Activated CD4-positive, alpha-beta T cell treated with anti-CD3 and anti-CD28 coated beads for 36 hours (primary cell): ENCODE measurements around the gene LPCAT3. TPM values are rescaled to one million over a fixed set of nuclear protein-coding genes. Genes with fewer than 3 reads are reported as not detected.

Experiments used
- ATAC-seq: fragments of 200-7000 bp; cut with Tn5 transposase; one replicate; pipeline ENCODE4 v1.10.0; 2021; ENCODE audit warnings: mild to moderate bottlenecking, moderate library complexity
- CTCF ChIA-PET: fragments of 350-600 bp; sonication (Branson Sonifier 250); formaldehyde crosslinking; loops from one replicate; lab custom pipeline; 2021; ENCODE audit warnings: antibody characterized with exemption; lab: Charles Lee
- POLR2A ChIA-PET: fragments of 350-600 bp; sonication (Branson Sonifier 250); formaldehyde crosslinking; loops from one replicate; lab custom pipeline; 2021; ENCODE audit warnings: antibody characterized with exemption, inconsistent platforms; lab: Charles Lee
- DNase-seq: peaks from one replicate; pipeline ENCODE4 v3.0.0-alpha.2; 2020
- H3K27ac Mint-ChIP-seq: one replicate; pipeline ENCODE4 v1.8.0; 2021; ENCODE audit warnings: mixed read lengths
- H3K27me3 Mint-ChIP-seq: one replicate; pipeline ENCODE4 v1.8.0; 2021; ENCODE audit warnings: mixed read lengths
- H3K36me3 Mint-ChIP-seq: one replicate; pipeline ENCODE4 v1.8.0; 2021; ENCODE audit warnings: low read depth, mixed read lengths
- H3K4me1 Mint-ChIP-seq: one replicate; pipeline ENCODE4 v1.8.0; 2021; ENCODE audit warnings: mixed read lengths
- H3K4me3 Mint-ChIP-seq: one replicate; pipeline ENCODE4 v1.8.0; 2021; ENCODE audit warnings: mild to moderate bottlenecking, moderate library complexity, mixed read lengths
- H3K9me3 Mint-ChIP-seq: one replicate; pipeline ENCODE4 v1.8.0; 2021; ENCODE audit warnings: low read depth, mixed read lengths
- intact Hi-C, 2 experiments: fragments of 100-400 bp; cut with DNase I in 1 of 2; cut with micrococcal nuclease in 1 of 2; formaldehyde crosslinking; loops; one replicate each; pipeline versions ENCODE4 v1.14.2 to v1.15.1; 2022 to 2024; cut with DNase I, micrococcal nuclease
- total RNA-seq, 2 experiments: library from RNA; stranded (reverse); gene quantifications; one replicate each; pipeline ENCODE4 v1.2.3, GENCODE V29; 2021

LPCAT3 gene
- total RNA-seq, 2 experiments from 2014 or later = 20.8 to 28.0 TPM

GRCh38 chr12:6946033-6946919 lies 72.0 kb downstream of the LPCAT3 start:
- ATAC-seq = peak; percentile 28
- H3K4me1 Mint-ChIP-seq = peaks cover 71% of the 10 kb centered on the region
- peaks cover 16% of the 10 kb centered on the region for H3K36me3 Mint-ChIP-seq
- peak; percentile 84 for DNase-seq
- peak overlapping the region; percentile 81 for H3K4me3 Mint-ChIP-seq
- intact Hi-C loops = no loop called here
- H3K27me3 Mint-ChIP-seq = no peaks in the 10 kb centered on the region
- POLR2A ChIA-PET = interaction anchor here (0.8 to 5.3 kb wide), 5 partner anchors 10 to 94 kb away, joined by 3 to 142 read pairs (median 5); partner anchors contain the start of gene ATN1
- no peaks in the 10 kb centered on the region for H3K9me3 Mint-ChIP-seq
- H3K27ac Mint-ChIP-seq = peak overlapping the region; percentile 97
- CTCF ChIA-PET = interaction anchor here (0.6 to 11.3 kb wide), 15 partner anchors 9 to 184 kb away, joined by 3 to 237 read pairs (median 5); partner anchors contain the start of genes C1R, C1RL, C1S and CLSTN3

DNA sequence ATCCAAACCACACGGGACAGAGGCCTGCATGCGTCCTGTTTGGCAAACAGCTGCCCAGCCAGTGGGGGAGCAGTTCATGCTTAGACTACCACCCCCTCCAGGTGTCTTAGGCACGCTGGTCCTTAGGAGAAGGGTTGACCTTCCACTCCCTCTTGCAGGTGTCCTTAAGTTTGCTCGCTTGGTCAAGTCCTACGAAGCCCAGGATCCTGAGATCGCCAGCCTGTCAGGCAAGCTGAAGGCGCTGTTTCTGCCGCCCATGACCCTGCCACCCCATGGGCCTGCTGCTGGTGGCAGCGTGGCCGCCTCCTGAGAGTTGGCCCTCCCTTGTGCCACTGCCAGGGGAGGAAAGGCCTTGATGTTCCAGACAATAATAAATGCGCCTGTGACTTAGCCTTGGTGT lies 72.7 kb downstream of the LPCAT3 start:
- H3K27me3 Mint-ChIP-seq = no peaks in the 10 kb centered on the region
- ChIA-PET CTCF (interaction anchor here (1.0 to 11.3 kb wide), 14 partner anchors 8 to 170 kb away, joined by 3 to 237 read pairs (median 5); partner anchors contain the start of genes C1R, C1RL and CD4), POLR2A (interaction anchor here (1.2 to 5.3 kb wide), 8 partner anchors 9 to 411 kb away, joined by 4 to 142 read pairs (median 22); partner anchors contain the start of genes ATN1, C1RL, CDCA3 and GAPDH)
- peak overlapping the region; percentile 97 for H3K27ac Mint-ChIP-seq
- intact Hi-C loops = loop anchor here in 1 of 2 experiments (2.0 kb wide), 2 partner anchors 21 to 163 kb away; partner anchors contain the start of gene C1RL
- DNase-seq (peak; percentile 38), ATAC-seq (no peak)
- H3K36me3 Mint-ChIP-seq = peaks cover 18% of the 10 kb centered on the region
- H3K4me3 Mint-ChIP-seq = peak overlapping the region; percentile 81
- H3K9me3 Mint-ChIP-seq = no peaks in the 10 kb centered on the region
- peaks cover 67% of the 10 kb centered on the region for H3K4me1 Mint-ChIP-seq

DNA sequence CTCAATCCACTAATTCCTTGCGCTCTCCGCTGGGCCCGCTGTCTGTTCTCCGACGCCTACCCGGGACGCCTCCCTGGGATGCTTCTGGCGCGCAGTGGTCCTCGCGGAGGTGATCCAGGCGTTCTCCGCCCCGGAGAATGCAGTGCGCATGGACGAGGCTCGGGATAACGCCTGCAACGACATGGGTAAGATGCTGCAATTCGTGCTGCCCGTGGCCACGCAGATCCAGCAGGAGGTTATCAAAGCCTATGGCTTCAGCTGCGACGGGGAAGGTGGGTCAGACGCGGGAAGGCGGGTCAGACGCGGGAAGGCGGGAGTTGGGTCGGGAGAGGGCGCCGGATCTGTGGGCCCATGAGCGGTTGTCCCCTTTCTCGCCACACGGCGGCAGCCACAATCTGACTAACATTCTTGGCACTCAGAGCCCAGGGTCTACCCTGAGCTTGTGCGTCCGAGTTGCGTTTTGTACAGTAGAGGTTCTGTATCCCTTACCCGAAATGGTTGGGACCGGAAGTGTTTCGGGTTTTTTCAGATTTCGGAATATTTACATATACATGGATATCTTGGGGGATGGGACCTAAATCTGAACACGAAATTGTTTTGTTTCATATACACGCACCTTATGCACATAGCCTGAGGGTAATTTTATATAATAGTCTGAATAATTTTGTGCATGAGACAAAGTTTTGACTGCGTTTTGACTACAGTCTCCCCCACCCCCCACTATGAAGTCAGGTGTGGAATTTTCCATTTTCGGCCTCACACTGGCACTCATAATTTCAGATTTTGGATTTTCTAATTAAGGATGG lies 73.7 kb downstream of the LPCAT3 start:
- no peaks in the 10 kb centered on the region for H3K9me3 Mint-ChIP-seq
- ATAC-seq (peak; percentile 54), DNase-seq (peak; percentile 94)
- POLR2A ChIA-PET = interaction anchor here (0.7 to 5.3 kb wide), 33 partner anchors 8 to 410 kb away, joined by 3 to 142 read pairs (median 6); partner anchors contain the start of genes ATN1, C1RL, CDCA3 and COPS7A
- peaks cover 59% of the 10 kb centered on the region for H3K4me1 Mint-ChIP-seq
- H3K4me3 Mint-ChIP-seq = peak overlapping the region; percentile 81
- intact Hi-C loops = loop anchor here (1.0 to 5.0 kb wide), 12 partner anchors 17 to 337 kb away; partner anchors contain the start of genes C1R (in 2 of the 2), C1RL (in 2 of the 2), EMG1 (in 2 of the 2) and PHB2 (in 2 of the 2)
- H3K36me3 Mint-ChIP-seq = peaks cover 19% of the 10 kb centered on the region
- H3K27ac Mint-ChIP-seq = peak overlapping the region; percentile 97
- H3K27me3 Mint-ChIP-seq = no peaks in the 10 kb centered on the region
- CTCF ChIA-PET = interaction anchor here (0.6 to 11.3 kb wide), 20 partner anchors 9 to 890 kb away, joined by 3 to 237 read pairs (median 4); partner anchors contain the start of genes C1RL, CD4, LPCAT3 and SPSB2

- CTCF ChIA-PET = interaction anchor here (0.6 to 11.3 kb wide), 13 partner anchors 12 to 891 kb away, joined by 3 to 237 read pairs (median 6); partner anchors contain the start of genes C1RL, LPCAT3 and SPSB2
Measured at GRCh38 chr12:6943722-6944380, 74.4 kb downstream of the LPCAT3 start, which contains the start of the genes C12orf57 and RNU7-1. C12orf57 (plus strand) TSS chr12:6944022; CDS start chr12:6944122, 100 bp downstream. RNU7-1 (plus strand) TSS chr12:6943816.

GRCh38 chr12:6943389-6943721 lies 74.9 kb downstream of the LPCAT3 start:
- CTCF ChIA-PET = interaction anchor here (0.8 to 11.3 kb wide), 9 partner anchors 18 to 379 kb away, joined by 3 to 237 read pairs (median 9); partner anchors contain the start of genes C1RL, LPCAT3 and SPSB2
- peaks cover 23% of the 10 kb centered on the region for H3K36me3 Mint-ChIP-seq
- ATAC-seq (peak; percentile 57), DNase-seq (peak; percentile 88)
- intact Hi-C loops = loop anchor here (1.0 to 5.0 kb wide), 2 partner anchors 75 to 336 kb away; partner anchors contain the start of genes CHD4 (in 1 of the 2) and LPCAT3 (in 1 of the 2)
- peak overlapping the region; percentile 81 for H3K4me3 Mint-ChIP-seq
- H3K27me3 Mint-ChIP-seq = no peaks in the 10 kb centered on the region
- POLR2A ChIA-PET = interaction anchor here (0.6 to 5.3 kb wide), 37 partner anchors 9 to 875 kb away, joined by 3 to 142 read pairs (median 5); partner anchors contain the start of genes ATN1, C1RL, CDCA3 and COPS7A
- peaks cover 50% of the 10 kb centered on the region for H3K4me1 Mint-ChIP-seq
- H3K9me3 Mint-ChIP-seq = no peaks in the 10 kb centered on the region
- H3K27ac Mint-ChIP-seq = peak overlapping the region; percentile 97

More at GRCh38 chr12:6943722-6944380, 74.4 kb downstream of the LPCAT3 start, which contains the start of the genes C12orf57 and RNU7-1:
- peaks cover 23% of the 10 kb centered on the region for H3K36me3 Mint-ChIP-seq
- peak within 1 kb of the TSS; percentile 97 for H3K27ac Mint-ChIP-seq
- DNase-seq = peak; percentile 90
- peak within 1 kb of the TSS; percentile 81 for H3K4me3 Mint-ChIP-seq
- H3K4me1 Mint-ChIP-seq = peaks cover 55% of the 10 kb centered on the region
- peak; percentile 64 for ATAC-seq
- intact Hi-C loops = loop anchor here (1.0 to 5.0 kb wide), 12 partner anchors 17 to 337 kb away; partner anchors contain the start of genes C1R (in 2 of the 2), C1RL (in 2 of the 2), EMG1 (in 2 of the 2) and LPCAT3 (in 2 of the 2)
- H3K27me3 Mint-ChIP-seq = no peaks in the 10 kb centered on the region
- H3K9me3 Mint-ChIP-seq = no peaks in the 10 kb centered on the region
- POLR2A ChIA-PET = interaction anchor here (0.6 to 5.3 kb wide), 40 partner anchors 9 to 874 kb away, joined by 3 to 142 read pairs (median 5); partner anchors contain the start of genes ATN1, C1RL, CDCA3 and COPS7A

GRCh38 chr12:6942331-6942665 lies 76.0 kb downstream of the LPCAT3 start:
- ChIA-PET CTCF (interaction anchor here (0.9 to 11.3 kb wide), 3 partner anchors 10 to 20 kb away, joined by 4 to 237 read pairs (median 18); no protein-coding TSS in a partner anchor), POLR2A (interaction anchor here (3.3 kb wide), 1 partner anchor 166 kb away, joined by 34 read pairs; the partner anchor contains the start of gene C1RL)
- intact Hi-C loops = loop anchor here in 1 of 2 experiments (5.0 kb wide), 1 partner anchor 335 kb away; the partner anchor contains the start of gene CHD4
- H3K4me1 Mint-ChIP-seq = peaks cover 42% of the 10 kb centered on the region
- H3K36me3 Mint-ChIP-seq = peaks cover 23% of the 10 kb centered on the region
- peak overlapping the region; percentile 97 for H3K27ac Mint-ChIP-seq
- H3K27me3 Mint-ChIP-seq = no peaks in the 10 kb centered on the region
- DNase-seq = no peak
- ATAC-seq = no peak
- no peak overlapping the region for H3K4me3 Mint-ChIP-seq
- H3K9me3 Mint-ChIP-seq = no peaks in the 10 kb centered on the region

- ChIA-PET CTCF (no interaction called here), POLR2A (no interaction called here)
- Mint-ChIP-seq H3K4me1 (peaks cover 38% of the 10 kb centered on the region), H3K4me3 (no peak overlapping the region), H3K27ac (no peak overlapping the region), H3K9me3 (no peaks in the 10 kb centered on the region), H3K27me3 (no peaks in the 10 kb centered on the region), H3K36me3 (peaks cover 22% of the 10 kb centered on the region)
- DNase-seq (no peak), ATAC-seq (no peak)
- intact Hi-C loops = loop anchor here in 1 of 2 experiments (5.0 kb wide), 1 partner anchor 334 kb away; the partner anchor contains the start of gene CHD4
Measured at GRCh38 chr12:6941782-6942181, 76.5 kb downstream of the LPCAT3 start.

- DNase-seq = no peak
- H3K27ac Mint-ChIP-seq = no peak overlapping the region
- no peaks in the 10 kb centered on the region for H3K27me3 Mint-ChIP-seq
- H3K36me3 Mint-ChIP-seq = peaks cover 25% of the 10 kb centered on the region
- H3K4me1 Mint-ChIP-seq = peaks cover 40% of the 10 kb centered on the region
- H3K4me3 Mint-ChIP-seq = no peak overlapping the region
- intact Hi-C loops = loop anchor here in 1 of 2 experiments (5.0 kb wide), 1 partner anchor 334 kb away; the partner anchor contains the start of gene CHD4
- ChIA-PET CTCF (interaction anchor here (0.5 to 2.2 kb wide), 2 partner anchors 20 to 24 kb away, joined by 3 to 4 read pairs; no protein-coding TSS in a partner anchor), POLR2A (no interaction called here)
- no peak for ATAC-seq
- H3K9me3 Mint-ChIP-seq = no peaks in the 10 kb centered on the region
Measured at GRCh38 chr12:6941267-6941666, 77.0 kb downstream of the LPCAT3 start.

- peak overlapping the region; percentile 79 for H3K27ac Mint-ChIP-seq
- no peak for DNase-seq
- peaks cover 31% of the 10 kb centered on the region for H3K36me3 Mint-ChIP-seq
- ChIA-PET POLR2A (interaction anchor here (0.7 to 1.3 kb wide), 2 partner anchors 14 to 66 kb away, joined by 3 to 4 read pairs; partner anchors contain the start of gene SPSB2), CTCF (interaction anchor here (0.7 to 5.1 kb wide), 5 partner anchors 10 to 230 kb away, joined by 3 to 59 read pairs (median 5); partner anchors contain the start of gene ATN1)
- no peaks in the 10 kb centered on the region for H3K27me3 Mint-ChIP-seq
- intact Hi-C loops = loop anchor here in 1 of 2 experiments (5.0 kb wide), 2 partner anchors 67 to 87 kb away; partner anchors contain the start of genes CDCA3, SPSB2 and USP5
- H3K4me1 Mint-ChIP-seq = peaks cover 48% of the 10 kb centered on the region
- ATAC-seq = no peak
- peak overlapping the region; percentile 25 for H3K4me3 Mint-ChIP-seq
- H3K9me3 Mint-ChIP-seq = no peaks in the 10 kb centered on the region
Measured at GRCh38 chr12:6939191-6939540, 79.1 kb downstream of the LPCAT3 start.
